ACHN (cell line): ENCODE data around the gene NPAS3.
A peak's percentile ranks its signal among the peaks of the same experiment; 100 is the strongest.

ENCODE experiments used
- DNase-seq: peaks from one replicate; pipeline ENCODE4 v3.0.0-alpha.2; 2015
- in situ Hi-C: cut with HindIII; loops from 2 replicates; pipeline ENCODE4 v1.10.0; 2017; ENCODE audit warnings: low sequenced_read_pairs, low pct_ligation_motif_present, low pct_unique_long_range_greater_than_20kb

NPAS3 gene

GRCh38 chr14:33773205-33774030 is 834.7 kb downstream of the NPAS3 start:
- in situ Hi-C loops: no loop called here
- DNase-seq: no peak

GRCh38 chr14:33774161-33774560 is 835.5 kb downstream of the NPAS3 start:
- in situ Hi-C loops: no loop called here

GRCh38 chr14:33774723-33775470 is 836.2 kb downstream of the NPAS3 start:
- no peak for DNase-seq
- in situ Hi-C loops: no loop called here

More at GRCh38 chr14:33774161-33774560, 835.5 kb downstream of the NPAS3 start:
- no peak for DNase-seq

GRCh38 chr14:33776871-33777270 is 838.2 kb downstream of the NPAS3 start:
- in situ Hi-C loops: no loop called here

GRCh38 chr14:33777681-33778080 is 839.0 kb downstream of the NPAS3 start:
- no peak for DNase-seq

More at GRCh38 chr14:33776871-33777270, 838.2 kb downstream of the NPAS3 start:
- DNase-seq: no peak

GRCh38 chr14:33780035-33780434 is 841.4 kb downstream of the NPAS3 start:
- DNase-seq: no peak
- in situ Hi-C loops: no loop called here

More at GRCh38 chr14:33777681-33778080, 839.0 kb downstream of the NPAS3 start:
- in situ Hi-C loops: no loop called here

- in situ Hi-C loops: no loop called here
- no peak for DNase-seq
Measured at GRCh38 chr14:33781236-33781635, 842.6 kb downstream of the NPAS3 start.

GRCh38 chr14:33782923-33783322 is 844.2 kb downstream of the NPAS3 start:
- in situ Hi-C loops: no loop called here
- DNase-seq: no peak

GRCh38 chr14:33786091-33786825 is 847.6 kb downstream of the NPAS3 start:
- in situ Hi-C loops: no loop called here
- DNase-seq: no peak

GRCh38 chr14:33788161-33788560 is 849.5 kb downstream of the NPAS3 start:
- DNase-seq: no peak

GRCh38 chr14:33790996-33791395 is 852.3 kb downstream of the NPAS3 start:
- no peak for DNase-seq
- in situ Hi-C loops: no loop called here

More at GRCh38 chr14:33788161-33788560, 849.5 kb downstream of the NPAS3 start:
- in situ Hi-C loops: no loop called here

- in situ Hi-C loops: no loop called here
- no peak for DNase-seq
Measured at GRCh38 chr14:33792009-33792719, 853.5 kb downstream of the NPAS3 start.

- in situ Hi-C loops: no loop called here
- DNase-seq: peak; percentile 60
Measured at GRCh38 chr14:33792720-33793368, 854.2 kb downstream of the NPAS3 start.

- DNase-seq: no peak
- in situ Hi-C loops: no loop called here
Measured at GRCh38 chr14:33793398-33794110, 854.9 kb downstream of the NPAS3 start.

- no peak for DNase-seq
- in situ Hi-C loops: no loop called here
Measured at GRCh38 chr14:33794791-33795305, 856.2 kb downstream of the NPAS3 start.

- in situ Hi-C loops: no loop called here
- DNase-seq: no peak
Measured at GRCh38 chr14:33796356-33796755, 857.7 kb downstream of the NPAS3 start.
